GM12872 (cell line): ENCODE measurements around the gene APC.

Source experiments
- TF ChIP-seq, protein P1 (sequence below): IDR thresholded peaks from 3 replicates; pipeline ENCODE4 v1.5.1; 2011; ENCODE audit warnings: low read depth, mild to moderate bottlenecking, low read length, moderate library complexity; ENCODE audit not compliant: insufficient read depth

The APC gene

DNA sequence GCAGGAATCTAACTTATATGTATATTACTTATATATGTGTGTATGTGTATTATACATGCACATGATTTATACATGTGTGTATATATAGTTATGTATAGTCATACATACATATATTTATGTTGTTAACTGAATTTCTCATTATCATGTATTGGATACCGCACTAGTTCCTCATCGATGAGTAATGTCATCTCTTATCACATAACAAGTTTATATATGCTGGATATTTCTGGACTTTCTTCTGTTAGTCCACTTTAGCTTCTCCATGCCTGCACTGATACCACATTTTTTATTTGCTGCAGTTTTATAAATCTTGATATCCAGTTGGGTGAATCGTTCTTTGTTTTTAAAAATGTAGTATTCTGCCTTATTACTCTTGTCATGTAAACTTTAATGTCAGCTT lies 50.2 kb downstream of the APC start:
- TF ChIP-seq, protein P1, sequence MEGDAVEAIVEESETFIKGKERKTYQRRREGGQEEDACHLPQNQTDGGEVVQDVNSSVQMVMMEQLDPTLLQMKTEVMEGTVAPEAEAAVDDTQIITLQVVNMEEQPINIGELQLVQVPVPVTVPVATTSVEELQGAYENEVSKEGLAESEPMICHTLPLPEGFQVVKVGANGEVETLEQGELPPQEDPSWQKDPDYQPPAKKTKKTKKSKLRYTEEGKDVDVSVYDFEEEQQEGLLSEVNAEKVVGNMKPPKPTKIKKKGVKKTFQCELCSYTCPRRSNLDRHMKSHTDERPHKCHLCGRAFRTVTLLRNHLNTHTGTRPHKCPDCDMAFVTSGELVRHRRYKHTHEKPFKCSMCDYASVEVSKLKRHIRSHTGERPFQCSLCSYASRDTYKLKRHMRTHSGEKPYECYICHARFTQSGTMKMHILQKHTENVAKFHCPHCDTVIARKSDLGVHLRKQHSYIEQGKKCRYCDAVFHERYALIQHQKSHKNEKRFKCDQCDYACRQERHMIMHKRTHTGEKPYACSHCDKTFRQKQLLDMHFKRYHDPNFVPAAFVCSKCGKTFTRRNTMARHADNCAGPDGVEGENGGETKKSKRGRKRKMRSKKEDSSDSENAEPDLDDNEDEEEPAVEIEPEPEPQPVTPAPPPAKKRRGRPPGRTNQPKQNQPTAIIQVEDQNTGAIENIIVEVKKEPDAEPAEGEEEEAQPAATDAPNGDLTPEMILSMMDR = no peak

DNA sequence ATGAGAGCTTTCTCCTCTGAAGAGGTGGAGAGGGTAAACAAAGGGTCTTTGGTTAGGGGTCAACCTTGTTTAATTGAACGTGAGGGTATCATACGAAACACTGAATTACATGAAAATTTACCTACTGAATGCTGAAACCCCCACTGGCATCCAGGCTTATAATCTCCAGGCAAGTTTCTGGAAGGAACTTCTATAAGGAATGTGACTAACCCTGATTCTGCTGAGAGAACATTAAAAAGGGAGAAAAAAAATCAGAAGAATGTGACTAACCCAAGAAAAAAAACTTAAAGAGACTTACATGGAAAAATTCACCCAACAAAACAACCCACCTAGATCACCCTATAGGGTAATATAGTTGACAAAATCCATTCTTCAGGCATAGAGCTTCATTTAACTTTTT lies 55.5 kb downstream of the APC start:
- TF ChIP-seq, protein P1 = no peak

DNA sequence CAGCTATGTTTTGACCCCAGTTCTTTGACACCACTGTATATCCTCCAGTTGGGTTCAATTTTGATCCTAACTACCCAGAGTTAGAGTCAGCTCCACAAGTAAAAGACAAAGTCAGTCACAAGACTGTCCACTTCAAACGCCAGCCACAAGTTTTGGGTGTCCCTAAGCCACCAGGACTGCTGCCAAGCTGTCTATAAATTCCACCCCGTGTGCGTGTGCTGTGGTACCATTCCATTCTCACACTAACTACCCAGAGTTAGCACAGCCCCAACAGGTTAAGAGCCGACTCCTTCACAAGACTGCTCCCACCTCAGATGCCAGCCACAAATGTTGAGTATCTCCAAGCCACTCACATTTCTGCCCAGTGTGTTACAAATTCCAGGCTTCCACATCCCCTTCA lies 56.7 kb downstream of the APC start:
- TF ChIP-seq, protein P1 = no peak

DNA sequence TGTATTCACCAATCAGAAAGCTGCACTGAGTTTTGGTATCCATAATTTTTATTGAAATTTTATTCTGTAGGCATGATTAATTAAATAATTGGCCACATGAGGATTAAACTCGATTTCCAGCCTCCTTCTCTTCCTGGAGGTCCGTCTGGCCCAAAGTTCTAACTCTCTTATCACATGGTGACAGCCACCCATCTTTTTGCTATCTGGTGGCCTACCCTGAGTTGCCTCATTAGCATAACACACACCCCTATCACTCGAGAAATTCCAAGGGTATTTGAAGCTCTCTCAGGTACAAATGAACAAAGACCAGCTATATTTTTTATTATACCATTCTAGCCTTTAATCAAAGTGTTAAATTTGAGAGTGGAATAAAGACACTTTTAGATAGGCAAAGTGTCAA lies 57.7 kb downstream of the APC start:
- TF ChIP-seq, protein P1 = no peak

DNA sequence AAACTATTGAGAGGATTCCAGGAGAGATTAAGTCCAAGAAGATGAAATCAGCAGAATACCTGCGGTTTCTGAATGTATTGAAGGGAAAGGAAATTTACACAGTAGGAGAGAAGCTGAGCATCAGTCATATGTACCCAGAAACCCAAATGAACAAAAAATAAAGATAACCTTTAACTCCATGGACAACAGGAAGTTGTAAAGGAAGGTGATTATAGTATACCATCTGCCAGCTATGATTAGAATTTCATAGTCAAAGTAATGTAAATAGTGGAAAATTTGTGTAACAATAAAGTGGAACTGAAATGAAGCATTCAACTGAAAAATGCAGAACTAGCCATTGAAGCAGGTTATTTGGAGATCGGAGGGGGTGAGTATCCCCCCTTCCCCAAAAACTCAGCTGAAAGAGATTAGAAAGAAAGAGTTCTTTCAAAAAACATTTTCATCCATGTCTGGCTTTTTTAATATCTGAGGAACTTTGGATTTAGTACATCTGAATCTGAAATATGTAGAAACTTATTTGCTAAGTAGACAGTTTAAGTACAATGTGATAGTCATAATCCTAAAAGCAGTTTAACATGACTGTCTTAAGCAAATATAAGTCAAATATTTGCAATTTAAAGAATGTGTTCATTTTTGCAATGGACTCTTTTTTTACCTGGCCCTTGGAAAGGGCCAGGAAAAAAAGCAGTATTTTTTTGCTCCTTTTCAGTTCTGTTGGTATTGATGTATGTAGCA lies 58.4 kb downstream of the APC start:
- TF ChIP-seq, protein P1 = no peak

DNA sequence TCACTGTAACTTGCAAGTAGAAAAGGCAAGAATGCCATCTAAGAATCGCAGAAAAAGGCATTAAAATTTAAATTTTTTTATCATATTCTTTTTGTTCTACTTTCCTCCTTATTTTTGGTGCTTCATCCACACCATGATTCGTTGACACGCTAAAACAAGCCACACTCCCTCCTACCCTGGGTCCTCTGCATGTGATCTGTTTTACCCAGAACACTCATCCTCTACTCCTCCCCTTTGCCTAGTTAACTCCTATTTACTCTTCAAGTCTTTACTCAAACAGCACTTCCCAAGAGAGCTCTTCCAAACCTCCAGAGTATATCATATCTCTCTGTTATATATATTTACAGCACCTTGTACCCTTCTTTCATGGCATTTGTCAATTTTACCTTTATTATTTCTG lies 62.0 kb downstream of the APC start:
- TF ChIP-seq, protein P1 = no peak

DNA sequence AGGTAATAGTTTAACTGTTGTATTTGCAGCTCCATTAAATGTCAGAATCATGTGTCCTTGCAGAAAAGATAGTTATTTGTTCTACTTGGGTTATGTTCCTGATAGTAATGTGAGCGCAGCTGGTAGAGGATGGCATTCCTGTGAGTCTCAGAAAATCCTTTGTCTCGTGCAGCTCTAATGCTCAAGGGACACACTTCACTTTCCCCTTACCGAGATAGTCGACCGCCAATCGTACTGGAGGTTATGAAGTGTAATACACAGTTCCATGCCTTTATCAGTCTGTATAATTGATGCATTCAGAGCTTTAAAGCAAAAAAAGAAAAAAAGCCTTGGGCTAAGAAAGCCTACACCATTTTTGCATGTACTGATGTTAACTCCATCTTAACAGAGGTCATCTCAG lies 63.2 kb downstream of the APC start:
- TF ChIP-seq, protein P1 = no peak

DNA sequence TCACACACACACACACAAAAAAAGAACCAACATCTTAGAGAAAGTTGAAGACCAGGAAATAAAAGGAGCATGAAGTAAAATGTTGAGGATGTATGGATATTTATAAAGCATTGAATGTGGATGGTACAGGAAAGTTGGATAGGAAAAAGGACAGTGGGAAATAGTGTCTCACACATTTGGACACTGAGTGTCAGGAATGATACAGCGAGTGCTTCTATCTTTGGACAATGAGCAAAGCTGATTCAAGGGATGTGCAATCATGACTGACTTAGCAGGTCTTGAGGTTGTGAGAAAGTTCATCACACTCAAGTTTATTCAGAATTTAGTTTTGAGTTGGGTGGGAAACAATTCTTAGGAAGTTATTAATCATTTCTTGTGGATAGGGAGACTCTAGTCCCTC lies 73.3 kb downstream of the APC start:
- TF ChIP-seq, protein P1 = no peak
